ENCODE data around the gene LMTK2.

- no peak for TF ChIP-seq POLR2A (IDR thresholded peaks at IDR 0.05; ENCODE audit: low read depth, low read length)
- TF ChIP-seq POLR2AphosphoS5 (IDR thresholded peaks at IDR 0.05; ENCODE audit: low read depth, low read length): no peak
Observed at GRCh38 chr7:98133181-98133580, 26.5 kb downstream of the LMTK2 start.
